ENCODE data around the gene KIF13A. TPM values are rescaled to one million over a fixed set of nuclear protein-coding genes. Genes with fewer than 3 reads are reported as not detected.

The KIF13A gene
- total RNA-seq, 1 experiment from 2014 or later, result 52.2 TPM

DNA sequence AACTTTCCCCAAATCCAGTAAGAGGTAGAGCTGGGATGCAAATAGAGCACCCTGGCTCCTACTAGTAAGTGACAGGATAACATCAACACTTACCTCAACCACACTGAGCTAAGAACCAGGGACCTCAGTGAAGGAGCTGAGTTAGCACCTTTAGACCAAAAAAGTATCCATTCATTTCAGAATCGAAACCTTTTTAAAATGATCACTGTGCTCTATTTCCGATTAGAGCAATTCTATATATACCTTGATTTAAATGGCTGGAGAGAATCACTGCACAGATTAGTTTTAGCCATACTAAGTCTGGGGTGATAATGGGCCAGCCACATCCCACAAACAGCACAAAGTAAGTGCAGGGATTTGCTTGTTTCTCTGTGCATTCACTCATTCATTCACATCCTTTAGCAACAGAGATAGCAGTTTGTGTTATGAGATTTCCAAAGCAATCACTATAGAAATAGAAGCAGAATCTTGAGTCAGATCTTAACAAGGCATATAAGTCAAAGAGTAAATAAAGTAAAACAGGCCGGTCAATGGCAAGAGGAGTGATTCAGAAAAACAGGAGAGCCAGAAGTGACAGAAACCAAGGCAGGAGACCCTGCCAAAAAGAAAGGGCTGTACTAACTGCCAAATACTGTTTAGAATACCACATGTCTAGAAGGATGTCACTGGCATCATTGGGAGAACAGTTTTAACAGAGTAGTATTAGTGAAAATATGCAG is 136.3 kb downstream of the KIF13A start:
- Histone ChIP-seq H3F3A (ENCODE audit: insufficient read depth, low read depth) (no peaks in the 10 kb centered on the region), H3K36me3 (ENCODE audit: low read depth) (no peaks in the 10 kb centered on the region), H3K4me1 (replicated peaks; ENCODE audit: insufficient read depth) (no peaks in the 10 kb centered on the region), H3K9me2 (ENCODE audit: insufficient read depth) (no peaks in the 10 kb centered on the region), H4K20me1 (ENCODE audit: insufficient read depth) (no peaks in the 10 kb centered on the region), H3K4me3 (no peak overlapping the region), H2AFZ (no peak overlapping the region), H3K27me3 (ENCODE audit: insufficient read depth, low read depth) (no peaks in the 10 kb centered on the region), H3K79me2 (ENCODE audit: low read depth) (no peaks in the 10 kb centered on the region), H3K9me3 (ENCODE audit: insufficient read depth, low read depth) (no peaks in the 10 kb centered on the region), H3K4me2 (no peak overlapping the region), H3K27ac (no peak overlapping the region)
- ChIA-PET POLR2A (ENCODE audit: unreplicated experiment) (interaction anchor here (0.7 kb wide), 1 partner anchor 82 kb away, joined by 6 read pairs; no protein-coding TSS in a partner anchor), CTCF (no interaction called here)
- intact Hi-C loops (cut with micrococcal nuclease; ENCODE audit: unreplicated experiment), result no loop called here
- no TSS peak for BruUV-seq (replicated peaks)
- TF ChIP-seq, protein P1, sequence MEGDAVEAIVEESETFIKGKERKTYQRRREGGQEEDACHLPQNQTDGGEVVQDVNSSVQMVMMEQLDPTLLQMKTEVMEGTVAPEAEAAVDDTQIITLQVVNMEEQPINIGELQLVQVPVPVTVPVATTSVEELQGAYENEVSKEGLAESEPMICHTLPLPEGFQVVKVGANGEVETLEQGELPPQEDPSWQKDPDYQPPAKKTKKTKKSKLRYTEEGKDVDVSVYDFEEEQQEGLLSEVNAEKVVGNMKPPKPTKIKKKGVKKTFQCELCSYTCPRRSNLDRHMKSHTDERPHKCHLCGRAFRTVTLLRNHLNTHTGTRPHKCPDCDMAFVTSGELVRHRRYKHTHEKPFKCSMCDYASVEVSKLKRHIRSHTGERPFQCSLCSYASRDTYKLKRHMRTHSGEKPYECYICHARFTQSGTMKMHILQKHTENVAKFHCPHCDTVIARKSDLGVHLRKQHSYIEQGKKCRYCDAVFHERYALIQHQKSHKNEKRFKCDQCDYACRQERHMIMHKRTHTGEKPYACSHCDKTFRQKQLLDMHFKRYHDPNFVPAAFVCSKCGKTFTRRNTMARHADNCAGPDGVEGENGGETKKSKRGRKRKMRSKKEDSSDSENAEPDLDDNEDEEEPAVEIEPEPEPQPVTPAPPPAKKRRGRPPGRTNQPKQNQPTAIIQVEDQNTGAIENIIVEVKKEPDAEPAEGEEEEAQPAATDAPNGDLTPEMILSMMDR (conservative IDR thresholded peaks at IDR 0.05), result no peak
- TF ChIP-seq EZH2 (IDR thresholded peaks at IDR 0.05; ENCODE audit: low read depth), result no peak
- DNase-seq, result no peak

DNA sequence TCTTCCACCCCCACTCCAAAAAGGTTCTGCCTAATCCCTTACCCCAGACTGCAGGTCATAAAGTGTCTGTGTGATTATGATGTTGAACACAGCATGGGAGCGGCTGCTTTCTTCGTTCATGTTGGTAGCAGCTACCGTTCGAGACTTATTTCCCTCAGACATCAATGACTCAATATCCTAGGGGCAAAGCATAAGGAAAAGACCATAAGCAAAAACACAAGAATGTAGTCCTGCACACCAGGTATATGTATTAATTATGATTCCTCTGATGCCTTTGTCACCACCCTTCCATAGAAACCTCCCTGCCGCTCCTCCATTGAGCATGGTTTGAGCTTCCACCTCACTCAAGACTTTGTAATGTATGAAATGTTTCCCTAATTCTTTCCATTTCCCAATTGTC is 137.2 kb downstream of the KIF13A start:
- H3K4me2 ChIP-seq, result no peak overlapping the region

DNA sequence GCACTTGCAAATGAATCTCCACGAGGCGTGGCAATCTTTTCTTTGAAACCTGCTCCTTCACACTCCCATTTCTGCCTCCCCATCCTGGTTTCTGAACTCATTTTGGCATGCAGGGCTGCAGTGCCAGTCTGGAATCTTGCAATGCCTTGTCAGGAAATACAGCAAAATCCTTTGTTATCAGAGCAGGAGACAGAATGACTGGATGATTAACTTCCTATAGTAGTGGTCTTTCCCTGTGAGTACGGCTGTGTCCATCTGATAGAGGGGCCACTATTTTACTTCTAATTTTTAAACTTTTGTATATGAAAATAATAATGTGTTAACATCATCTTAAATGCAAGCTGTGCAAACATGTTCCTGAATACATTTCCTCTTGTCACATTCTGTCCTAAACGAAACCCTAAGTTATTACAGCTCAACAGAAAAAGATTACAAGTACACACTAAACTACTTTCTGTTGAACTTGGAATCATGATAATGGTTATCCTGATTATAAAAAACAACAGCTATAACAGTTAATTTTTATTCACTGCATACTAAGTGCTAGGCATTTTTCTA is 140.2 kb downstream of the KIF13A start:
- H2AFZ ChIP-seq, result no peak overlapping the region
- H3F3A ChIP-seq (ENCODE audit: insufficient read depth, low read depth), result no peaks in the 10 kb centered on the region
- ChIA-PET POLR2A (ENCODE audit: unreplicated experiment) (no interaction called here), CTCF (no interaction called here)
- H3K4me2 ChIP-seq, result no peak overlapping the region
- no peak overlapping the region for H3K27ac ChIP-seq
- H3K9me2 ChIP-seq (ENCODE audit: insufficient read depth), result no peaks in the 10 kb centered on the region
- no peak for DNase-seq
- no peaks in the 10 kb centered on the region for H4K20me1 ChIP-seq (ENCODE audit: insufficient read depth)
- no peaks in the 10 kb centered on the region for H3K9me3 ChIP-seq (ENCODE audit: insufficient read depth, low read depth)
- H3K36me3 ChIP-seq (ENCODE audit: low read depth), result no peaks in the 10 kb centered on the region
- H3K4me1 ChIP-seq (replicated peaks; ENCODE audit: insufficient read depth), result no peaks in the 10 kb centered on the region
- TF ChIP-seq, protein P1 (conservative IDR thresholded peaks at IDR 0.05), result no peak
- TF ChIP-seq EZH2 (IDR thresholded peaks at IDR 0.05; ENCODE audit: low read depth), result no peak
- intact Hi-C loops (cut with micrococcal nuclease; ENCODE audit: unreplicated experiment), result no loop called here
- no peak overlapping the region for H3K4me3 ChIP-seq
- H3K79me2 ChIP-seq (ENCODE audit: low read depth), result no peaks in the 10 kb centered on the region
- no peaks in the 10 kb centered on the region for H3K27me3 ChIP-seq (ENCODE audit: insufficient read depth, low read depth)
- BruUV-seq (replicated peaks), result no TSS peak

More for the DNA sequence above, 137.2 kb downstream of the KIF13A start:
- Histone ChIP-seq H3F3A (ENCODE audit: insufficient read depth, low read depth) (no peaks in the 10 kb centered on the region), H3K79me2 (ENCODE audit: low read depth) (no peaks in the 10 kb centered on the region), H3K4me3 (no peak overlapping the region), H3K9me3 (ENCODE audit: insufficient read depth, low read depth) (no peaks in the 10 kb centered on the region), H3K27me3 (ENCODE audit: insufficient read depth, low read depth) (no peaks in the 10 kb centered on the region), H3K4me1 (replicated peaks; ENCODE audit: insufficient read depth) (no peaks in the 10 kb centered on the region), H3K9me2 (ENCODE audit: insufficient read depth) (no peaks in the 10 kb centered on the region), H3K36me3 (ENCODE audit: low read depth) (no peaks in the 10 kb centered on the region), H2AFZ (no peak overlapping the region), H3K27ac (no peak overlapping the region), H4K20me1 (ENCODE audit: insufficient read depth) (no peaks in the 10 kb centered on the region)
- TF ChIP-seq, protein P1 (conservative IDR thresholded peaks at IDR 0.05), result no peak
- no peak for TF ChIP-seq EZH2 (IDR thresholded peaks at IDR 0.05; ENCODE audit: low read depth)
- BruUV-seq (replicated peaks), result no TSS peak
- DNase-seq, result no peak
- ChIA-PET POLR2A (ENCODE audit: unreplicated experiment) (interaction anchor here (0.6 to 0.7 kb wide), 2 partner anchors 83 to 265 kb away, joined by 4 to 6 read pairs; no protein-coding TSS in a partner anchor), CTCF (no interaction called here)
- intact Hi-C loops (cut with micrococcal nuclease; ENCODE audit: unreplicated experiment), result no loop called here
